B cell (primary cell): ENCODE results near the gene CHRD. TPM values are rescaled to one million over a fixed set of nuclear protein-coding genes. Genes with fewer than 3 reads are reported as not detected.

Source experiments
- ATAC-seq: fragments of 200-7000 bp; cut with Tn5 transposase; one replicate; pipeline ENCODE4 v1.10.0; 2021; ENCODE audit warnings: low read depth, mild to moderate bottlenecking, moderate number of reproducible peaks, moderate library complexity
- CTCF ChIA-PET: fragments of 350-600 bp; sonication (Branson Sonifier 250); formaldehyde crosslinking; loops from one replicate; lab custom pipeline; 2021; ENCODE audit warnings: antibody characterized with exemption, inconsistent platforms; lab: Charles Lee
- POLR2A ChIA-PET: fragments of 350-600 bp; sonication (Branson Sonifier 250); formaldehyde crosslinking; loops from one replicate; lab custom pipeline; 2021; ENCODE audit warnings: antibody characterized with exemption; lab: Charles Lee
- DNase-seq: peaks from one replicate; pipeline ENCODE4 v3.0.0; 2013
- H2AFZ ChIP-seq: 2 replicates; pipeline ENCODE4 v1.6.1; 2012; ENCODE audit warnings: mild to moderate bottlenecking, low read depth, low read length; ENCODE audit not compliant: insufficient read depth, poor library complexity, severe bottlenecking
- H3K27ac ChIP-seq, 2 donors: 1 replicate in 1 of 2; 2 replicates in 1 of 2; pipeline ENCODE4 v1.5.1; 2012 to 2013; ENCODE audit warnings: low read length in 2 of 2, mild to moderate bottlenecking in 2 of 2, moderate library complexity in 1 of 2
- H3K27me3 ChIP-seq, 4 experiments: fragments of 200-600 bp in 1 of 4; sonication (generic) in 1 of 4; replicated peaks in 1 of 4; 1 replicate in 2 of 4; 2 replicates in 2 of 4; pipeline versions ENCODE4 v1.6.1 to v1.7.0; 2013 to 2016; ENCODE audit warnings: low read length in 3 of 4, mild to moderate bottlenecking in 2 of 4, mixed read lengths in 1 of 4, moderate library complexity in 1 of 4; ENCODE audit not compliant: insufficient read depth in 4 of 4, control insufficient read depth in 3 of 4; ENCODE audit errors: control extremely low read depth in 1 of 4
- H3K36me3 ChIP-seq, 2 experiments: replicated peaks in 1 of 2; 1 replicate in 1 of 2; 2 replicates in 1 of 2; pipeline versions ENCODE4 v1.6.1 to v1.7.1; 2013; ENCODE audit warnings: low read length in 1 of 2; ENCODE audit not compliant: insufficient read depth in 2 of 2, control insufficient read depth in 1 of 2; ENCODE audit errors: control extremely low read depth in 1 of 2, extremely low read depth in 1 of 2
- H3K4me1 ChIP-seq, 2 donors: fragments of 200-600 bp in 1 of 2; sonication (generic) in 1 of 2; 1 replicate in 1 of 2; 2 replicates in 1 of 2; pipeline versions ENCODE4 v1.5.1 to v1.6.1; 2013 to 2017; ENCODE audit warnings: low read length in 2 of 2; ENCODE audit not compliant: control insufficient read depth in 2 of 2, insufficient read depth in 2 of 2
- H3K4me2 ChIP-seq: replicated peaks from 2 replicates; pipeline ENCODE3; 2012; ENCODE audit warnings: mild to moderate bottlenecking, low read depth, low read length; ENCODE audit not compliant: poor library complexity, severe bottlenecking
- H3K4me3 ChIP-seq, 5 experiments: fragments of 200-600 bp in 1 of 5; sonication (generic) in 1 of 5; 1 replicate in 3 of 5; 2 replicates in 2 of 5; pipeline versions ENCODE4 v1.5.1 to v1.7.0; 2011 to 2016; ENCODE audit warnings: low read length in 4 of 5, mild to moderate bottlenecking in 4 of 5, low read depth in 2 of 5, control low read depth in 1 of 5, moderate library complexity in 1 of 5; ENCODE audit not compliant: insufficient read depth in 1 of 5; ENCODE audit errors: control extremely low read depth in 1 of 5, extremely low read depth in 1 of 5
- H3K79me2 ChIP-seq: fragments of 200-600 bp; sonication (generic); one replicate; pipeline ENCODE4 v1.6.0; 2016; ENCODE audit warnings: low read length; ENCODE audit not compliant: control insufficient read depth, insufficient read depth
- H3K9ac ChIP-seq: fragments of 200-600 bp; sonication (generic); 2 replicates; pipeline ENCODE4 v1.6.1; 2017; ENCODE audit warnings: mild to moderate bottlenecking, low read length, moderate library complexity
- H3K9me3 ChIP-seq, 3 donors: one replicate each; pipeline versions ENCODE4 v1.6.1 to v1.7.1; 2013; ENCODE audit warnings: low read length in 2 of 3; ENCODE audit not compliant: control insufficient read depth in 2 of 3, insufficient read depth in 1 of 3; ENCODE audit errors: control extremely low read depth in 1 of 3
- H4K20me1 ChIP-seq: 2 replicates; pipeline ENCODE4 v1.6.0; 2012; ENCODE audit warnings: mild to moderate bottlenecking, low read length; ENCODE audit not compliant: insufficient read depth, control insufficient read depth, poor library complexity, severe bottlenecking
- H3K27ac Mint-ChIP-seq: one replicate; pipeline ENCODE4 v1.8.0; 2021; ENCODE audit warnings: mixed read lengths
- H3K27me3 Mint-ChIP-seq: one replicate; pipeline ENCODE4 v1.8.0; 2021; ENCODE audit warnings: mixed read lengths
- H3K4me1 Mint-ChIP-seq: one replicate; pipeline ENCODE4 v1.8.0; 2021; ENCODE audit warnings: mixed read lengths
- H3K4me3 Mint-ChIP-seq: one replicate; pipeline ENCODE4 v1.8.0; 2021; ENCODE audit warnings: mixed read lengths
- H3K9me3 Mint-ChIP-seq: one replicate; pipeline ENCODE4 v1.8.0; 2022; ENCODE audit warnings: mixed read lengths; ENCODE audit not compliant: insufficient read depth
- EZH2 ChIP-seq: IDR thresholded peaks from 2 replicates; pipeline ENCODE4 v1.6.1; 2012; ENCODE audit warnings: borderline replicate concordance, low read depth, mild to moderate bottlenecking, moderate library complexity, low read length; ENCODE audit not compliant: insufficient read depth, poor library complexity, severe bottlenecking
- WGBS: methylation state at CpG from one replicate; pipeline ENCODE4 v1.1.5; 2013; ENCODE audit warnings: missing lambda C conversion rate; ENCODE audit not compliant: insufficient coverage; 5-methylcytosine and 5-hydroxymethylcytosine counted together
- intact Hi-C: fragments of 100-400 bp; cut with micrococcal nuclease; formaldehyde crosslinking; loops from one replicate; pipeline ENCODE4 v1.10.0; 2022
- polyA plus RNA-seq: library from polyadenylated mRNA; depleted of rRNA; stranded (reverse); fragments of >200 nt; gene quantifications from 2 replicates; pipeline ENCODE4 v1.2.3, GENCODE V29; 2012
- total RNA-seq, 2 donors: library from RNA; stranded (reverse); fragments of 120-200 nt in 1 of 2; gene quantifications; 1 replicate in 1 of 2; 2 replicates in 1 of 2; pipeline versions ENCODE4 v1.2.3 to v1.2.4, GENCODE V29; 2013 to 2022
- TF ChIP-seq, protein P1 (sequence below): fragments of 200-600 bp; IDR thresholded peaks from one replicate; pipeline ENCODE4 v1.8.0; 2022; ENCODE audit warnings: antibody characterized with exemption, mild to moderate bottlenecking

Gene CHRD
- total and polyA plus RNA-seq, 2 donors (not counting 1 experiment from before 2014, with no cell fraction given), result not detected

DNA sequence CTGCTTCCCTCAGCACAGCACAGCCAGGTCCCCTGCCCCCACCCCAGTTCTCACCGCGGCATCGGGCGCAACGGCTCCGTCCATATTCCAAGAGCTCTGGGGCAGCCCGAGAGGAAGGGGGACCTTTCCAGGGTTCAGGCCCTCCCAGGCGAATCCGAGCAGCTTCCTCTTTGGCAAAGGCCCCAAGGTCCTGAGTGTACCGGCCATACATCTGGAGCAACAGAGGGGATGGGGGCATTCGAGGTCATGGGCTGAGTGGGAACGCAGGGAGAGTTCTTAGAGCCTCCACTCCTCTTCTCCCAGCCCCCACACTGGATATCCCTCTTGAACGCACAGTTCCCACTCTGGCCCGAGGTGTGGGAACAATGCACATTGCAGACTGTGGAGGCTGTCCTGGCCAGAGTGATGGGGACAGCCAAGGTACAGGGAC, 20.9 kb upstream of the CHRD start:
- DNase-seq, result no peak
- Histone ChIP-seq H3K27ac (no peak overlapping the region), H4K20me1 (no peaks in the 10 kb centered on the region), H3K79me2 (peaks cover 9% of the 10 kb centered on the region), H3K4me3 (no peak overlapping the region), H2AFZ (no peak overlapping the region), H3K27me3 (no peaks in the 10 kb centered on the region), H3K9ac (no peak overlapping the region), H3K9me3 (no peaks in the 10 kb centered on the region), H3K4me1 (peaks cover 9 to 19% of the 10 kb centered on the region in 2 donors), H3K4me2 (no peak overlapping the region), H3K36me3 (no peaks in the 10 kb centered on the region)
- Mint-ChIP-seq H3K4me3 (no peak overlapping the region), H3K27me3 (no peaks in the 10 kb centered on the region), H3K4me1 (peaks cover 12% of the 10 kb centered on the region), H3K27ac (no peak overlapping the region), H3K9me3 (no peaks in the 10 kb centered on the region)
- ATAC-seq, result no peak
- TF ChIP-seq, protein P1, sequence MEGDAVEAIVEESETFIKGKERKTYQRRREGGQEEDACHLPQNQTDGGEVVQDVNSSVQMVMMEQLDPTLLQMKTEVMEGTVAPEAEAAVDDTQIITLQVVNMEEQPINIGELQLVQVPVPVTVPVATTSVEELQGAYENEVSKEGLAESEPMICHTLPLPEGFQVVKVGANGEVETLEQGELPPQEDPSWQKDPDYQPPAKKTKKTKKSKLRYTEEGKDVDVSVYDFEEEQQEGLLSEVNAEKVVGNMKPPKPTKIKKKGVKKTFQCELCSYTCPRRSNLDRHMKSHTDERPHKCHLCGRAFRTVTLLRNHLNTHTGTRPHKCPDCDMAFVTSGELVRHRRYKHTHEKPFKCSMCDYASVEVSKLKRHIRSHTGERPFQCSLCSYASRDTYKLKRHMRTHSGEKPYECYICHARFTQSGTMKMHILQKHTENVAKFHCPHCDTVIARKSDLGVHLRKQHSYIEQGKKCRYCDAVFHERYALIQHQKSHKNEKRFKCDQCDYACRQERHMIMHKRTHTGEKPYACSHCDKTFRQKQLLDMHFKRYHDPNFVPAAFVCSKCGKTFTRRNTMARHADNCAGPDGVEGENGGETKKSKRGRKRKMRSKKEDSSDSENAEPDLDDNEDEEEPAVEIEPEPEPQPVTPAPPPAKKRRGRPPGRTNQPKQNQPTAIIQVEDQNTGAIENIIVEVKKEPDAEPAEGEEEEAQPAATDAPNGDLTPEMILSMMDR, result no peak
- TF ChIP-seq EZH2, result no peak
- intact Hi-C loops, result no loop called here
- ChIA-PET POLR2A (no interaction called here), CTCF (interaction anchor here (1.1 kb wide), 1 partner anchor 153 kb away, joined by 3 read pairs; no protein-coding TSS in a partner anchor)
- 93% methylated on average over 11 of the region's 14 CpGs for WGBS

DNA sequence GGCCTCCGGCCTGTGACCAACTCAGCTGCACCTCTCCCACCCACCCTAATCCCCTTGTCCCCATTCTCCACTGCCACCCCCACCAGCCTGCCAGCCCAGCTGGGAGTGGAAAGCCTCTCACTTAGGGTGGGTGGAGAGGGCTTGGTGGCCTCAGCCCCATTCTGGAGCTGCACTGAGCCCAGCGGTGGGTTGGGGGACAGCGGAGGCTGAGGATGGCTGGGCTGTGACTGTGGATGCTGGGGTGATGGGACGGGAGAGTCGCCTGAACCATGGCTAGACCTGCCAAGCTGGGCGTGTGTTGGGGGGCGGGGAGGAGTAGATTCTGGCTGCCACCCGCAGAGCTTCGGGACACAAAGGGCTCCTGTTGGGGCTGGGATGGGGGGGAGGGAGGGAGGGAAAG, 20.2 kb upstream of the CHRD start:
- Histone ChIP-seq H3K79me2 (peaks cover 9% of the 10 kb centered on the region), H3K4me2 (no peak overlapping the region), H3K4me3 (no peak overlapping the region), H3K9ac (no peak overlapping the region), H3K36me3 (no peaks in the 10 kb centered on the region), H2AFZ (no peak overlapping the region), H3K9me3 (no peaks in the 10 kb centered on the region), H4K20me1 (no peaks in the 10 kb centered on the region), H3K27me3 (no peaks in the 10 kb centered on the region), H3K4me1 (peaks cover 9 to 17% of the 10 kb centered on the region in 2 donors), H3K27ac (no peak overlapping the region)
- ATAC-seq, result no peak
- ChIA-PET CTCF (interaction anchor here (1.1 kb wide), 2 partner anchors 12 to 153 kb away, joined by 3 read pairs; no protein-coding TSS in a partner anchor), POLR2A (no interaction called here)
- DNase-seq, result no peak
- Mint-ChIP-seq H3K4me3 (peak overlapping the region; percentile 83), H3K27me3 (no peaks in the 10 kb centered on the region), H3K27ac (no peak overlapping the region), H3K9me3 (no peaks in the 10 kb centered on the region), H3K4me1 (peaks cover 16% of the 10 kb centered on the region)
- intact Hi-C loops, result loop anchor here (5.0 kb wide), 2 partner anchors 353 to 1578 kb away; partner anchors contain the start of genes MAGEF1 and TRA2B
- 97% methylated on average over 8 of the region's 9 CpGs for WGBS
- TF ChIP-seq EZH2, result no peak
- TF ChIP-seq, protein P1, result no peak
